Suppressor macrophage (primary cell): ENCODE results near the gene PCYT2.
"Not testable (repeated sequence)": the region's sequence is repeated elsewhere in the genome, so short reads cannot be mapped to it uniquely, and the experiment has no call there.

Source experiments
- DNase-seq, 4 experiments: peaks; one replicate each; pipeline ENCODE4 v3.0.0-alpha.2; 2020 to 2022
- total RNA-seq, 17 experiments: gene quantifications; one replicate each; lab custom pipeline; 2026; ENCODE audit warnings: mixed read lengths in 6 of 17, inconsistent platforms in 3 of 17; lab: John Stamatoyannopoulos, UW

PCYT2 gene
- 10.4 to 51.2 (median 33.0) reads per million in 17 experiments for total RNA-seq

GRCh38 chr17:81911277-81911961 is at the start of gene PCYT2:
PCYT2 (minus strand) TSS chr17:81911399; CDS start chr17:81911355, 44 bp downstream.
- DNase-seq: peak; percentile 86 to 96 (median 92)

DNA sequence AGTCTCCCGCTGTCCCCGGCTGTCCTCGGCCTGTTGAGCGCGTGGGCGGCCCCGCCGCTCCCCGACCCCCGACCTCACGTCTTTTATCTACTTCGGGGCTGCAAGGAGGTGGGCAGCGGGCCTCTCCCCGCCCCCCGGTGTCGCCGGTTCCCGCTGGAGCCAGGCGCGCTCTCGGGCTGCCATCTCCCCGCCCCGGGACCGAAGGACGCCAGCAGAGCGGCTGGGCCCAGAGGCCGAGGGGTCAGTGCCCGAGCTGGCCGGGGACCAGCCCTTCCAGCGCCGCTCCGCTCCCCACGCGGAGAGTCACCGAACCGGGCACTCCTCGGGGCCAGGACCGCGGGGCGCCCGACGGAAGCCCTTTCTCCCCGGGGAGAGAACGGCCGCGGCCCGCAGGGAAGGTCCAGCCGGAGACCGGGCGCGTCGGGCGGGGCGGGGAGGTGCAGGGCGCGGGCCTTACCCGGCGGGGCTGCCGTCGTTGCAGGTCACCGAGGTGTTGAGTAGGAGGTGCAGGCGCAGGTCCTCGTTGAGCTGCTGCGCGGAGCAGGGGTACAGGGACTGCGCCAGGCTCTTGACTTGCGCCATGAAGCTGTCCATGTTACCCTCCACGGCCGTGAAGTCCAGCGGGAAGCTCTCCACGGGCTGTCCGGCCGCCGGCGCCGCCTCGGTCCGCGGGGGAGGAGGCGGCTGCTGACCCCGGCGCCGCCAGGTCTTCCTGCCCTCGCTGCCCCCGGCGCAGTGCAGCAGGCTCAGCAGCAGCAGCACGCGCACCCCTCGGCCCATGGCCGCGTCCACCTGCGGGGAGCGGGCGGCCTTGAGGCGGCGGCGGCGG is 49.1 kb upstream of the PCYT2 start:
- peak in 1 of 4 experiments; percentile 36 for DNase-seq

DNA sequence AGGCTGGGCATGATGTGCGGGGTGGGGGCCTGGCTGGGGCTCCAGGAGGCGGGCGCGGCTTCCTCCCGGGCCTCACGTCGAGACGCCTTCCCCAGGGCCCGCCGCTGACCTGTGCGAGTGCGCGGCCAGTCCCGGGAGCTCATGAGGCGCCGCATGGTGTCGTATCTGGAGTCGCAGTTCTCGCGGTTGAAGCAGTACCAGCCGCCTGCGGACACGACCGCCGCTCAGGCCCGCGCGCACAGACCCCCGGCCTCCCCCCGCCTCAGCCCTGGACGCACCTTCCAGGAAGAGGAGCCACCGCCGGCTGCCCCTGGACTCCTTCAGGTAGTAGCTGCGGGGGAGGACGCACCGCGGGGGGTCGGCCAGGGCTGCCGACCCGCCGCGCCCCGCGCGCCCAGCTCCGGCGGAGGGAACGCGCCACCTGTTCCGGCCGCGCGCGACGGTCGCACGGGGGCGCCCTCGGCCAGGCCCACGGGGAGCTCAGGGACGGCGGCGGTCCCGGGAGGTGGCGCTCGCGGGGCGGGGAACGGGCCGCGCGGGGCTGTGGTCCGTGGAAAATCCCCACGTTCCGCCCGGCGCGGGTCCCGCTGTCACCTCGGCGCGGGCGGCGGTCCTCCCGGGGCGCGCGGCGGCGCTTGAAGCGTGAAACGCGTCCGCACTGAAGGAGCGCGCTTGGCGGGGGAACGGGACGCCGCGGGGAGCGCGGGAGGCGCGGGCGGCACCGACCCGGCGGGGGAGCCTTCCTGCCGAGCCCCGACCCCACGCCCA is 48.3 kb upstream of the PCYT2 start:
- DNase-seq: peak; percentile 76 to 94 (median 86)

DNA sequence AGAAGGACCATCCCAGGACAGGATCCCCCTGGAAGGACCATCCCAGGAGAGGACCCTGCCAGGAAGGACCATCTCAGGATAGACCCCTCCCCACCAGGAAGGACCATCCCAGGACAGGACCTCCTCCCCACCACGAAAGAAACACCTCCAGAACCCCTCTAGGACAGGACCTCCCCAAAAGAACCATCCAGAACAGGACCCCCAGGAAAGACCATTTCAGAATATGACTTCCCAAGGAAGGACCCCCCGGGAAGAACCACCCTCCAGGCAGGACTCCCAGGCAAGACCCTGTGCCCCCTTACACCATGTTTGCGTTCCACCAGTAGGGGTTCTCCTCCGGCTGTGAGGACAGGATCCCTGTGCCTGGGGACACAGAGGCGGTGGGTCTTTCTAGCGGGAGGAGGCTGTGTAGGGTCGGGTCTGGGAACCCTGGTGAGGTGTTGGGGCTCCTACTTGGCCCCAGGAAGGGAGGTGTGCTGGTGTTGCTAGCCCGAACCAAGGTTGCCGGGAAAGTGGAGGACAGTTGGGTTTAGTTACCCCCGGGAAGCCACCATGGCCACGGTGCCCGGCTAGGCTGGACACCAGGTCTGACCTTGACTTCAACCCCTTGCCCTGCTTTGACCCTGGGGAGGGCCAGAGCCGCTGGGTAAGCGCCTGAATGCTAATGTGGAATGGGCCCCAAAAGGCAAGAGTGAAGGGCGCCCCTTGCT is 47.6 kb upstream of the PCYT2 start:
- DNase-seq: no peak

DNA sequence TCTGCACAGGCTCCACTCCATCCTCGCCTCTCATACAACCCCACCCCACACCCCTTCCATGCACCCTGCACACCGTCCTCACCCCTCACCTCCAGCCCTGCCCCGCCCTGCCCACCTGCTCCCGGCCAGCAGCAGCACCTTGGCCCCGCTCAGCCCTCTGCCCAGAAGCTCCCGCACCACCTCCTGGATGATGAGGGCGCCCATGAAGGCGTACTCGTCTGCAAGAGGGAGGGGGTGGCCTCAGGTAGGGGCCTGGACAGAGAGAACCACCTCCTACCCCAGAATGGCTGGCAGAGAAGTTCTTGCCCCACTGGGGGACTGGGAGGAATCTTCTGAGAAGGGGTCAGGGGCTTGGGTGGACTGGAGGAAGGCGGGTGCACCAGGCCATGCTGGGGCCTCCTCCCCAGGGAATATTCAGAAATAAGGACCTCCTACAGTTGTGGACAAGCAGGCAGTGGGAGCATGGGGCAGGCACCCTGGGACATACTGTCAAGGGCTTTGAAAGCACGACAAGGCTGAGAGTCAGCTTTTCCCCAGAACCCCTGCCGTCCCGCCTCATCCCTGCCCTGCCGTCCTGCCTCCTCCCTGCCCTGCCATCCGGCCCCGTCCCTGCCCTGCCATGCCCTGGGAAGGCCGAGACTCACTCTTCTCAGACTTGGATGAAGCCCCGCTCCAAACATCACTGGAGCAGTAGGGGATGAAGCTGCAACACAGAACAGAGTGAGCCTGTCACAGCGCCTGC is 46.7 kb upstream of the PCYT2 start:
- no peak for DNase-seq

DNA sequence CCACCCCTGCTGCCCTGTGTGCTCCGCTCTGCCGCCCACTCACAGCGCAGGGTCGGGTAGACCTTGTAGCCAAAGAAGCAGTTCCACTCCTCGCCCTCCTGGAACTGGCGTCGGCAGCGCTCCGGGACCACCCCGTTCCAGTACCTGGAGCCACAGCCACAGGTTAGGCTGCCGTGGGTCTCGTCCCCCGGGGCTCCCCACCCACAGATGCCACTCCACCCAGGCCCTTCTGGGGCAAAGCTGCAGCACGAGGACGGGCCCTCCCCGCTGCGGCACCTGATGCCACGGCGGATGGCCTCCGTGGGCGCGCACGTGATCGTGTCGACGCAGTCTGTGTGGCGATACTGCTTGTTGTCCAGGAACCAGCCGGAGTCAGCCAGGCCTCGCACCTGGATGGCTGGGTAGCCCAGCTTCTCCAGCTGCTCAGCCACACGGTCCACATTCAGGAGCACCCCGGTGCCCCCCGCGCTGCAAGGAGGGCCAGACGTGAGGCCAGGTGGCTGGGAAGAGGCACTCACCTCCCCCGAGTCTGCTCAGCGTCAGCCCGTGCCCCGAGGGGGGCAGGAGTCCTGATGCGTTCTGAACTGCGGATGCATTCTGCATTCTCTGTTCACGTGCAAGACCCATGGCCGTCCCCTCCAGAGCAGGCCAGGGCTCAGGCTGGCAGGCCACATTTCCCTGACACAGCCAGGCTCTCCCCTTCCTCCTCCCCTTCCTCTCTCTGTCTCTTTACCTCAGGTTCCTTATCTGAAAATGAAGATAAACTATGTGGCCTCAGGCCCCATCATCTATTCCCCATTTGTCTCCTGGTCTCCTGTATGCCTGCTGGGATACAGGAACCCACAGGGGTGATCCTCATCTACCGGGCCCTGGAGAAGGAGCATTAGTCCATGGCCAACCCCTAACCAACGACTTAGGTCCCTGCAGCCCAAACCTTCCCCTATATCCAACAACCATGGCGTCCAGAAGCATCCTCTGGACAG is 45.7 kb upstream of the PCYT2 start:
- no peak for DNase-seq

GRCh38 chr17:81955756-81956544 is 44.8 kb upstream of the PCYT2 start:
- DNase-seq: no peak

DNA sequence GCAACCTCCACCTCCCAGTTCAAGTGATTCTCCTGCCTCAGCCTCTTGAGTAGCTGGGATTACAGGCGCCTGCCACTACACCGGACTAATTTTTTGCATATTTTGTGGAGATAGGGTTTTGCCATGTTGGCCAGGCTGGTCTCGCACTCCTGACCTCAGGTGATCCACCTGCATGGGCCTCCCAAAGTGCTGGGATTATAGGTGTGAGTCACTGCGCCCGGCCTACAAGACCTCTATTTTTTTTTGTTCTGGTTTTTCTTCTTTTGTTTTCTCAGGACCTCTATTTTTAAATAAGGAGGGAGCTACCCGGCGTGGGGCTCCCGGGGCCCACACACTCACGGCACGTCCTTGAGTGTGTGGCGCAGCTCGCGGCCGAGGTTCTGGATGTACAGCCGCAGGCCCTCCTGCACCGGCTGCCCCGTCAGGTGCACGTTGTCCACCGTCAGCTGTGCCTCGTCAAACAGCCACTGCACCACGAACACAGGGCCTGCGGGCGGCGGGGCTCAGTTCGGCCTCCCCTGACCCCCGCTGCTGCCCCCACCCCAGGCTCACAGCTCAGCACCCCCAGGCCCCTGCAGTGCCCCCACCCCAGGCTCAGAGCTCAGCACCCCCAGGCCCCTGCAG is 44.0 kb upstream of the PCYT2 start:
- no peak for DNase-seq

- no peak for DNase-seq
Measured at GRCh38 chr17:81954131-81955057, 43.2 kb upstream of the PCYT2 start.

- DNase-seq: not testable (repeated sequence)
Measured at GRCh38 chr17:81953443-81953842, 42.2 kb upstream of the PCYT2 start.

DNA sequence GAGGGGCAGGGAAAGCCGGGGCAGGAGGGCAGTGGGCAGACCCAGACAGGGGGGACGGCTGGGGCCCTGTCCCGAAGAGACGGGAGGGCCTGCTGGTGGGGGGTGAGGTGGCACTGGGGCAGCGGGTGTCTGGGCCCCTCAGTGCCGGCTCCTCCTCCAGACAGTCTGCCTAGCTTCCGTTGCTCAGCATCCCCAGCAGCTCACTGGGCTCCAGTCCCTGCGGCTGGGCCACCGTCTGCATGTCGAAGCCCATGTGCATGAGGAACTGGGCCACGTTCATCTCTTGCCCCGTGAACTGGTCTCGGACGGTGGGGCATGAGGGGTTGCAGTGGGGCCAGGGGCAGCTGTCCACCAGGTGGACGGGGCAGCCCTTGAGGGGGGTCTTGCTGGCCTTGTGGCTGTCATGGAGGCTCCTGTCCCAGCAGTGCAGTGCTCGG is 41.6 kb upstream of the PCYT2 start:
- DNase-seq: no peak

DNA sequence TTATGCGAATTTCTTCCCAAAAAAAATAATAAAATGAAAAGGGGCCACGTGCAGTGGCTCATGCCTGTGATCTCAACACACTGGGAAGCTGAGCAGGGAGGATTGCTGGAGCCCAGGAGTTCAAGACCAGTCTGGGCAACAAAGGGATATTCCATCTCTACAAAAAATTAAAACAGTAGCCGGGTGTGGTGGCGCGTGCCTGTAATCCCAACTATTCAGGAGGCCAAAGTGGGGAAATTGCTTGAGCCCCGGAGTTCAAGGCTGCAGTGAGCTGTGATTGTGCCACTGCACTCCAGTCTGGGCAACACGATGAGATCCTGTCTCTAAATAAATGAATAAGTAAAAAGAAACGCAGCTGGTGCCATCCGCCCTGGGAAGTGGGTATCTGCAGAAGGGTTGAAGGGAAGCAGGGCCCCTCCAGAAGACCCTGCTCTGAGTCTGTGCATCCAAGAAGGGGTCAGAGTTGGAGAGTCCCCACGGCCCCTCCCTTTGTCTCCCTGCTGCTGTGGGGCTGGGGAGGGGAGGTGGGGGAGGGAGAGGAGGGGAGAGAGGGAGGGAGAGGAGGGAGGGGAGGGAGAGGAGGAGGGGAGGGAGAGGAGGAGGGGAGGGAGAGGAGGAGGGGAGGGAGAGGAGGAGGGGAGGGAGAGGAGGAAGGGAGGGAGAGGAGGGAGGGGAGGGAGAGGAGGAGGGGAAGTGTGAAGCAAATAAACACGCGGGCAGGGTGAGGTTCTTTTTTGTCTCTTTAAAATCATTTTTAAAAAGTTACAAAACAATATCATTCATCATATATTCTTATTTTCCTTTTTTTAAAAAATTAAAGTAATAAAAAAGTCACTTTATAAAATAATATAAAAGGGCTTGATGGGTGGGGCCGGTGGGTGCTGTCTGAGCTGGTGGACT is 40.8 kb upstream of the PCYT2 start:
- DNase-seq: no peak

GRCh38 chr17:81950501-81950900 is 39.3 kb upstream of the PCYT2 start:
- DNase-seq: no peak

GRCh38 chr17:81948635-81949378 is 37.6 kb upstream of the PCYT2 start:
- DNase-seq: no peak

DNA sequence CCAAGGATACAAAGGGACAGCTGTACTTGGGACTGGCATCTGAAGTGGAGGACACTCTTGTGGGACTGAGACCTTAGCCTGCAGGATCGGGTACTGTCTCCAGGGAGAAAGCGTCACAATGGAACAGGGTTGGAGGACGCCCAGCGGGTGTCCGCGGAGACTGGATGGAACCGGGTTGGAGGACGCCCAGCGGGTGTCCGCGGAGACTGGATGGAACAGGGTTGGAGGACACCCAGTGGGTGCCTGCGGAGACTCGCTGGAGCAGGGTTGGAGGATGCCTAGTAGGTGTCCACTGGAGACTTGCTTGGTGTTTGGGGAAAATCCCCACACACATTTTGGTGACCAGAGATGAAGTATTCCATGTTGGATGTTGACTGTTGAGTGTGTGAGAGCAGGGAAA is 36.0 kb upstream of the PCYT2 start, which contains the start of gene MYADML2:
Gene MYADML2, minus strand, starts transcription at position 45 of the 400 bp plus-strand sequence. CDS start 5,492 bp downstream, outside the sequence.
- DNase-seq: no peak

DNA sequence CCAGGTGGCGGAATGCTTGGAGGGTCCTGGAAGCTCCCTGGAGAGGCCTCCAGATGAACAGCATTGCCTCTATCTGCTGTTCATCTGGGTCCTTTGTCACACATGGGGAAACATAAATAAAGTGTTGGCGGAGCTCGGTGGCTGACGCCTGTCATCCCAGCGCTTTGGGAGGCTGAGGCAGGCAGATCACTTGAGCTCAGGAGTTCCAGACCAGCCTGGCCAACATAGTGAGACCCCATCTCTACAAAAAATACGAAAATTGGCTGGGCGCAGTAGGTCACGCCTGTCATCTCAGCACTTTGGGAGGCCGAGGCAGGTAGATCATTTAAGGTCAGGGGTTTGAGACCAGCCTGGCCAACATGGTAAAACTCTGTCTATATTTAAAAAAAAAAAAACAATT is 33.7 kb upstream of the PCYT2 start:
- no peak for DNase-seq
